ENCODE measurements around the gene AP1S3. TPM values are rescaled to one million over a fixed set of nuclear protein-coding genes. Genes with fewer than 3 reads are reported as not detected.

Gene AP1S3
- total and polyA plus RNA-seq, 7 donors: 0.05 to 0.69 (median 0.10) TPM; not detected in 2

- Histone ChIP-seq H3K27me3 (ENCODE audit: insufficient read depth in 3 of 3, low read length in 2 of 3) (no peaks in the 10 kb centered on the region), H3K27ac (no peak overlapping the region), H3K4me1 (no peaks in the 10 kb centered on the region), H3K4me3 (no peak overlapping the region), H3K36me3 (ENCODE audit: insufficient read depth in 1 of 2, low read depth in 1 of 2) (no peaks in the 10 kb centered on the region), H3K9me3 (no peaks in the 10 kb centered on the region)
- DNase-seq (no peak), ATAC-seq (no peak)
- WGBS, 3 donors: 78 to 84% (median 81%) methylated on average over 2 of the region's 2 CpGs
- TF ChIP-seq CTCF (IDR thresholded peaks at IDR 0.05): no peak
- intact Hi-C loops (cut with DNase I): no loop called here
Observed at GRCh38 chr2:223863491-223863890, 26.1 kb upstream of the AP1S3 start.

GRCh38 chr2:223860809-223861738 lies 23.7 kb upstream of the AP1S3 start:
- H3K27me3 ChIP-seq (ENCODE audit: insufficient read depth in 3 of 3, low read length in 2 of 3): no peaks in the 10 kb centered on the region
- DNase-seq: no peak
- H3K9me3 ChIP-seq: no peaks in the 10 kb centered on the region
- H3K27ac ChIP-seq: no peak overlapping the region
- no peak for TF ChIP-seq CTCF (IDR thresholded peaks at IDR 0.05)
- H3K4me3 ChIP-seq: no peak overlapping the region
- intact Hi-C loops (cut with DNase I): no loop called here
- H3K36me3 ChIP-seq (ENCODE audit: insufficient read depth in 1 of 2, low read depth in 1 of 2): no peaks in the 10 kb centered on the region
- whole genome bisulfite sequencing, 3 donors: 83% methylated on average over 5 of the region's 5 CpGs
- no peak for ATAC-seq
- H3K4me1 ChIP-seq: no peaks in the 10 kb centered on the region

DNA sequence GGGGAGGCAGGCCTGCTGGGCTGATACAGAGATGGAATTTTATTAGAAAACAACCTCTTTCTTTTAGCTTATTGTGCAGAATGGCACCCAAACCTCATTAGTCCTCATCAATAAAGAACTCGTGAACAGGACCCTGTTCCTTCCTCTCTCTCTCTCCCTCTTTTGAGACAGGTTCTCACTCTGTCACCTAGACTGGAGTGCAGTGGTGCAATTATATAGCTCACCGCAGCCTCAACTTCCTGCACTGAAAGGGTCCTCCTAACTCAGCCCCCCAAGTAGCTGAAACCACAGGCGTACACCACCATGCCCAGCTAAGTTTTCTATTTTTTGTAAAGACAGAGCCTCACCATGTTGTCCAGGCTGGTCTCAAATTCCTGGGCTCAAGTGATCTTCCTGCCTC lies 21.7 kb upstream of the AP1S3 start:
- ATAC-seq (no peak), DNase-seq (no peak)
- Histone ChIP-seq H3K36me3 (ENCODE audit: insufficient read depth in 1 of 2, low read depth in 1 of 2) (no peaks in the 10 kb centered on the region), H3K4me1 (no peaks in the 10 kb centered on the region), H3K4me3 (no peak overlapping the region), H3K27me3 (ENCODE audit: insufficient read depth in 3 of 3, low read length in 2 of 3) (no peaks in the 10 kb centered on the region), H3K9me3 (no peaks in the 10 kb centered on the region), H3K27ac (no peak overlapping the region)
- TF ChIP-seq CTCF (IDR thresholded peaks at IDR 0.05): no peak
- 83 to 87% (median 86%) methylated on average over 3 of the region's 3 CpGs for WGBS, 3 donors
- intact Hi-C loops (cut with DNase I): no loop called here

DNA sequence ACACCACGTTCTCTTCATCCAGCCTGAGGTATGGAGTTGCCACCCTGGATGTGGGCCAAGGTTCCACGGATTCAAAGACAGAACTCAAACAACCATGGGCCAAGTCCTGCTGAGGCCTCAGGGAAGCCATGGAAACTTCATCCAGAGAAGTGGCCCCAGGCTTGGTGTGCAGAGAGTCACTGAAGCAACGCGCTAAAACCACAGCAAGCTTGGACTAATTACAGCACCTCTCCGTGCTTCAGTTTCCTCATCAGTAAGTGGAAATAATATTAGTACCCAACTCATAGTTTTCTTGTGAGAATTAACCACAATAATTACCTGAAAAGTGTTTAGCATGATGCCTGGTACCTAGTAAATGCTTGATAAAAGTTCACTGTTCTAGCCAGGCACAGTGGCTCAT lies 19.2 kb upstream of the AP1S3 start:
- DNase-seq: no peak
- 70 to 78% (median 70%) methylated on average over 5 of the region's 5 CpGs for WGBS, 3 donors
- Histone ChIP-seq H3K27ac (no peak overlapping the region), H3K4me3 (no peak overlapping the region), H3K4me1 (no peaks in the 10 kb centered on the region), H3K36me3 (ENCODE audit: insufficient read depth in 1 of 2, low read depth in 1 of 2) (no peaks in the 10 kb centered on the region), H3K27me3 (ENCODE audit: insufficient read depth in 3 of 3, low read length in 2 of 3) (no peaks in the 10 kb centered on the region), H3K9me3 (no peaks in the 10 kb centered on the region)
- intact Hi-C loops (cut with DNase I): no loop called here
- ATAC-seq: no peak
- TF ChIP-seq CTCF (IDR thresholded peaks at IDR 0.05): no peak

All from psoas muscle (tissue), 8 donors.